ENCODE data around the gene DPP10. TPM values are rescaled to one million over a fixed set of nuclear protein-coding genes. Genes with fewer than 3 reads are reported as not detected.
A peak's percentile ranks its signal among the peaks of the same experiment; 100 is the strongest.

DPP10 gene
- total RNA-seq, 1 donor from 2014 or later = 1.1 TPM

- no peaks in the 10 kb centered on the region for H4K20me1 ChIP-seq (ENCODE audit: insufficient read depth, low read length)
- peaks cover 4% of the 10 kb centered on the region for H3K9me3 ChIP-seq (ENCODE audit: insufficient read depth, low read depth, low read length)
- H3K4me1 Mint-ChIP-seq (ENCODE audit: low read depth, unreplicated experiment) = no peaks in the 10 kb centered on the region
- TF ChIP-seq EZH2 (IDR thresholded peaks at IDR 0.05; ENCODE audit: insufficient read depth, low read length) (no peak), CTCF (IDR thresholded peaks at IDR 0.05; ENCODE audit: insufficient read depth, low read depth, low read length) (no peak)
- H3K36me3 Mint-ChIP-seq (ENCODE audit: low read depth, unreplicated experiment) = no peaks in the 10 kb centered on the region
- no peak overlapping the region for H3K4me2 ChIP-seq (ENCODE audit: low read length)
- no peaks in the 10 kb centered on the region for H3K4me1 ChIP-seq (ENCODE audit: insufficient read depth, low read length)
- H3K4me3 ChIP-seq (ENCODE audit: insufficient read depth, low read depth, low read length) = no peak overlapping the region
- H2AFZ ChIP-seq (ENCODE audit: low read depth, low read length) = no peak overlapping the region
- no peak overlapping the region for H3K4me3 Mint-ChIP-seq (ENCODE audit: unreplicated experiment)
- H3K9me3 Mint-ChIP-seq (ENCODE audit: unreplicated experiment) = no peaks in the 10 kb centered on the region
- no peak overlapping the region for H3K27ac ChIP-seq (ENCODE audit: low read depth, low read length)
- no peak for DNase-seq (ENCODE audit: low read depth)
- H3K27me3 ChIP-seq (ENCODE audit: insufficient read depth, low read length) = no peaks in the 10 kb centered on the region
- no peak overlapping the region for H3K27ac Mint-ChIP-seq (ENCODE audit: unreplicated experiment)
- H3K79me2 ChIP-seq (ENCODE audit: insufficient read depth, low read length) = no peaks in the 10 kb centered on the region
- H3K36me3 ChIP-seq (ENCODE audit: insufficient read depth, low read length) = no peaks in the 10 kb centered on the region
- H3K27me3 Mint-ChIP-seq (ENCODE audit: low read depth, unreplicated experiment) = no peaks in the 10 kb centered on the region
- no peak for FAIRE-seq
- H3K9ac ChIP-seq (ENCODE audit: low read length) = no peak overlapping the region
These were observed 1303.7 kb downstream of the DPP10 start for GRCh38 chr2:115746151-115746550.

- H3K36me3 ChIP-seq (ENCODE audit: insufficient read depth, low read length) = no peaks in the 10 kb centered on the region
- H3K9me3 ChIP-seq (ENCODE audit: insufficient read depth, low read depth, low read length) = no peaks in the 10 kb centered on the region
- H3K4me3 Mint-ChIP-seq (ENCODE audit: unreplicated experiment) = no peak overlapping the region
- FAIRE-seq (peak; percentile 13), DNase-seq (ENCODE audit: low read depth) (no peak)
- no peak overlapping the region for H3K4me3 ChIP-seq (ENCODE audit: insufficient read depth, low read depth, low read length)
- no peak overlapping the region for H3K27ac Mint-ChIP-seq (ENCODE audit: unreplicated experiment)
- H3K4me2 ChIP-seq (ENCODE audit: low read length) = no peak overlapping the region
- no peaks in the 10 kb centered on the region for H3K4me1 ChIP-seq (ENCODE audit: insufficient read depth, low read length)
- H3K9ac ChIP-seq (ENCODE audit: low read length) = no peak overlapping the region
- TF ChIP-seq CTCF (IDR thresholded peaks at IDR 0.05; ENCODE audit: insufficient read depth, low read depth, low read length) (no peak), EZH2 (IDR thresholded peaks at IDR 0.05; ENCODE audit: insufficient read depth, low read length) (no peak)
- no peaks in the 10 kb centered on the region for H3K9me3 Mint-ChIP-seq (ENCODE audit: unreplicated experiment)
- H3K27me3 Mint-ChIP-seq (ENCODE audit: low read depth, unreplicated experiment) = no peaks in the 10 kb centered on the region
- H3K79me2 ChIP-seq (ENCODE audit: insufficient read depth, low read length) = no peaks in the 10 kb centered on the region
- no peaks in the 10 kb centered on the region for H3K27me3 ChIP-seq (ENCODE audit: insufficient read depth, low read length)
- no peak overlapping the region for H2AFZ ChIP-seq (ENCODE audit: low read depth, low read length)
- no peak overlapping the region for H3K27ac ChIP-seq (ENCODE audit: low read depth, low read length)
- H3K36me3 Mint-ChIP-seq (ENCODE audit: low read depth, unreplicated experiment) = no peaks in the 10 kb centered on the region
- no peaks in the 10 kb centered on the region for H3K4me1 Mint-ChIP-seq (ENCODE audit: low read depth, unreplicated experiment)
- no peaks in the 10 kb centered on the region for H4K20me1 ChIP-seq (ENCODE audit: insufficient read depth, low read length)
These were observed 1314.8 kb downstream of the DPP10 start for GRCh38 chr2:115757286-115757685.

DNA sequence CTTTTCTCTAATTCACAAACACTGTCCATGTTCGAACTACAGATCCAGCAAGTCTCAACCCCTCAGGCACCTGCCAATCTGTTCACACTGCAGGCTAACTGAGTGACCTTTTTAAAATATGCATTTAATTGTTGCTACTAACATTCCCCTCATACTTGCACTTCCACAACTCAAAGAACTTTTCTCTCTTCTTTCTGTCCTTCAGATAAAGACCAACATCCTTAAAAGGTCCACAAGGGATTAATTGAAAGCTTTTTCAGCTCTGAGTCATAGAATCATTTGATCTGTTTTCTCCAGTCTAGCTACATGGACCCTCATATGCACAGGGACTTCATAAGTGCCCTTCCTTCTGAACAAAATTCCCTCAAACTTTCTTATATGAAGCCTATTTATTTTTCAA is 1321.2 kb downstream of the DPP10 start:
- Mint-ChIP-seq H3K4me1 (ENCODE audit: low read depth, unreplicated experiment) (peaks cover 3% of the 10 kb centered on the region), H3K27me3 (ENCODE audit: low read depth, unreplicated experiment) (no peaks in the 10 kb centered on the region), H3K36me3 (ENCODE audit: low read depth, unreplicated experiment) (no peaks in the 10 kb centered on the region), H3K9me3 (ENCODE audit: unreplicated experiment) (no peaks in the 10 kb centered on the region), H3K4me3 (ENCODE audit: unreplicated experiment) (no peak overlapping the region), H3K27ac (ENCODE audit: unreplicated experiment) (no peak overlapping the region)
- Histone ChIP-seq H4K20me1 (ENCODE audit: insufficient read depth, low read length) (no peaks in the 10 kb centered on the region), H3K4me2 (ENCODE audit: low read length) (no peak overlapping the region), H3K27me3 (ENCODE audit: insufficient read depth, low read length) (no peaks in the 10 kb centered on the region), H3K9me3 (ENCODE audit: insufficient read depth, low read depth, low read length) (no peaks in the 10 kb centered on the region), H2AFZ (ENCODE audit: low read depth, low read length) (no peak overlapping the region), H3K9ac (ENCODE audit: low read length) (no peak overlapping the region), H3K79me2 (ENCODE audit: insufficient read depth, low read length) (no peaks in the 10 kb centered on the region), H3K27ac (ENCODE audit: low read depth, low read length) (no peak overlapping the region), H3K4me3 (ENCODE audit: insufficient read depth, low read depth, low read length) (no peak overlapping the region), H3K36me3 (ENCODE audit: insufficient read depth, low read length) (no peaks in the 10 kb centered on the region), H3K4me1 (ENCODE audit: insufficient read depth, low read length) (no peaks in the 10 kb centered on the region)
- no peak for TF ChIP-seq EZH2 (IDR thresholded peaks at IDR 0.05; ENCODE audit: insufficient read depth, low read length)
- no peak for TF ChIP-seq CTCF (IDR thresholded peaks at IDR 0.05; ENCODE audit: insufficient read depth, low read depth, low read length)
- DNase-seq (ENCODE audit: low read depth) = no peak
- no peak for FAIRE-seq
